Peyer's patch (tissue), 4 donors: ENCODE measurements around the gene CBX5. TPM values are rescaled to one million over a fixed set of nuclear protein-coding genes. Genes with fewer than 3 reads are reported as not detected.
A peak's percentile ranks its signal among the peaks of the same experiment; 100 is the strongest.
"Not testable (repeated sequence)": the region's sequence is repeated elsewhere in the genome, so short reads cannot be mapped to it uniquely, and the experiment has no call there.

Experiments
- DNase-seq, 3 donors: peaks; one replicate each; pipeline ENCODE4 v3.0.0-alpha.2; 2017 to 2019
- H3K27ac ChIP-seq, 4 donors: fragments of 200-600 bp; sonication (generic); one replicate each; pipeline ENCODE4 v1.5.1; 2016 to 2019
- H3K27me3 ChIP-seq, 2 donors: fragments of 200-600 bp; sonication (generic); one replicate each; pipeline ENCODE4 v1.5.1; 2019
- H3K36me3 ChIP-seq, 3 donors: fragments of 200-600 bp; sonication (generic); one replicate each; pipeline ENCODE4 v1.5.1; 2016 to 2019
- H3K4me1 ChIP-seq, 4 donors: fragments of 200-600 bp; sonication (generic); one replicate each; pipeline ENCODE4 v1.5.1; 2016 to 2019
- H3K4me3 ChIP-seq, 4 donors: fragments of 200-600 bp; sonication (generic); 1 replicate in 3 of 4; 2 replicates in 1 of 4; pipeline ENCODE4 v1.5.1; 2016 to 2019; ENCODE audit warnings: mild to moderate bottlenecking in 1 of 4
- H3K9me3 ChIP-seq, 4 donors: fragments of 200-600 bp; sonication (generic); one replicate each; pipeline ENCODE4 v1.5.1; 2016 to 2019; ENCODE audit warnings: mild to moderate bottlenecking in 1 of 4
- POLR2A ChIP-seq, 2 donors: fragments of 450-650 bp; IDR thresholded peaks; one replicate each; pipeline ENCODE4 v1.5.1; 2017; ENCODE audit warnings: antibody characterized with exemption in 2 of 2, mild to moderate bottlenecking in 2 of 2, moderate library complexity in 2 of 2
- total RNA-seq, 4 donors: library from RNA; depleted of rRNA; stranded (reverse); fragments of >200 nt; gene quantifications; one replicate each; pipeline ENCODE4 v1.1.0, GENCODE V29; 2016
- TF ChIP-seq, protein P1 (sequence below), 6 experiments: fragments of 450-650 bp in 4 of 6; fragments of 200-600 bp in 2 of 6; sonication (generic) in 1 of 6; IDR thresholded peaks; one replicate each; pipeline ENCODE4 v1.5.1; 2017 to 2019; ENCODE audit warnings: antibody characterized with exemption in 6 of 6, mild to moderate bottlenecking in 3 of 6, moderate library complexity in 1 of 6

Gene CBX5
- total RNA-seq, 4 donors from 2014 or later: 14.9 to 33.0 (median 20.4) TPM

DNA sequence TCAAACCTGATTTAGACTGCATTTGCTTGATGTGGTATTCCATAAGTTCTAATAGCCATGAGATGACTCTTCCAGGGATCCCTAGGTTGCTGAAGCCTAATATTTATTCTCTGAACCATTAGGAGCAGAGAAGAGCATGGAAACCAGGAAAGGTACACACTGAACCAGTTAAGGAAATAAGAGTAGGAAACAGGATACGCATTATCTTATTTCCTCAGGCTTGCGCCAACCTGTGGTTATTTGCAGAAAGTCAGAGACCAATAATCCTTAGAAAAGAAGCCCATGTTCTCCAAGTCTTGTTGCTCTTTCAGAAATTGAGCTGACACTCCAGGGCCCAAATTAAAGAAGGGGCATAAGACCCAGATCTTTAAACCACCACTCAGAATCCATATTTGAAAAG lies 49.4 kb downstream of the CBX5 start:
- TF ChIP-seq, protein P1, sequence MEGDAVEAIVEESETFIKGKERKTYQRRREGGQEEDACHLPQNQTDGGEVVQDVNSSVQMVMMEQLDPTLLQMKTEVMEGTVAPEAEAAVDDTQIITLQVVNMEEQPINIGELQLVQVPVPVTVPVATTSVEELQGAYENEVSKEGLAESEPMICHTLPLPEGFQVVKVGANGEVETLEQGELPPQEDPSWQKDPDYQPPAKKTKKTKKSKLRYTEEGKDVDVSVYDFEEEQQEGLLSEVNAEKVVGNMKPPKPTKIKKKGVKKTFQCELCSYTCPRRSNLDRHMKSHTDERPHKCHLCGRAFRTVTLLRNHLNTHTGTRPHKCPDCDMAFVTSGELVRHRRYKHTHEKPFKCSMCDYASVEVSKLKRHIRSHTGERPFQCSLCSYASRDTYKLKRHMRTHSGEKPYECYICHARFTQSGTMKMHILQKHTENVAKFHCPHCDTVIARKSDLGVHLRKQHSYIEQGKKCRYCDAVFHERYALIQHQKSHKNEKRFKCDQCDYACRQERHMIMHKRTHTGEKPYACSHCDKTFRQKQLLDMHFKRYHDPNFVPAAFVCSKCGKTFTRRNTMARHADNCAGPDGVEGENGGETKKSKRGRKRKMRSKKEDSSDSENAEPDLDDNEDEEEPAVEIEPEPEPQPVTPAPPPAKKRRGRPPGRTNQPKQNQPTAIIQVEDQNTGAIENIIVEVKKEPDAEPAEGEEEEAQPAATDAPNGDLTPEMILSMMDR (IDR thresholded peaks at IDR 0.05): no peak
- no peak for TF ChIP-seq POLR2A (IDR thresholded peaks at IDR 0.05)
- Histone ChIP-seq H3K9me3 (no peaks in the 10 kb centered on the region), H3K4me1 (no peaks in the 10 kb centered on the region), H3K36me3 (no peaks in the 10 kb centered on the region), H3K27me3 (no peaks in the 10 kb centered on the region), H3K27ac (peak overlapping the region in 1 of 4 donors; percentile 61), H3K4me3 (no peak overlapping the region)
- no peak for DNase-seq

DNA sequence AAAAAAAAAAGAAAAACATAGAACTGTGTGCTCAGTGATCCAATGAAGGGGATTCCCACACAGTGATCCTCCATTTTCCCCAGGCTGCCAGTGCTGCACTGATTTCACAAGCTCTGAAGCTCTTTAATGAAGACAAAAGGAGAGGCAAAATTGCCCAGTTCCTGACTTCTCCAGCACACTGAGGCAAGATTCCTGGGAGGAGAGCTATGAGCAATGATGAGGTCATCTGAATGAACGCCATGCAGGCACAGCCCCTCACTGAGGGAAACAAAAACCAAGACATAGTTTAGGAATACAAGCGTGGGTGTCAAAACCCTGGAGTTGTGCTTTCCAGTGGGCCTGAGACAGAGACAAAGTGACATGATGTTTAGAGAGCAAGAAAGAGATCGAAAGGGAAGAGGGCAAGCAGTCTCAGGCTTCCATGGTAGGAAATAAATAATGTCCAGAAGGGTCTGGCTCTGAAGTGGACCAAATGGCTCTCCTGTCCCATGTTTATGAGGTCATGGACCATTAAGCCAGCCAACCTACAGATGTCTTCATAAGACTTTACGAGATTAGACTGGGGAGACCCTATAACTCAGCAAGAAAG lies 50.2 kb downstream of the CBX5 start:
- no peaks in the 10 kb centered on the region for H3K27me3 ChIP-seq
- no peak for DNase-seq
- no peaks in the 10 kb centered on the region for H3K4me1 ChIP-seq
- H3K9me3 ChIP-seq: no peaks in the 10 kb centered on the region
- H3K36me3 ChIP-seq: no peaks in the 10 kb centered on the region
- no peak overlapping the region for H3K4me3 ChIP-seq
- TF ChIP-seq, protein P1 (IDR thresholded peaks at IDR 0.05): no peak
- no peak for TF ChIP-seq POLR2A (IDR thresholded peaks at IDR 0.05)
- H3K27ac ChIP-seq: peak overlapping the region; percentile 6 to 61 (median 27)

DNA sequence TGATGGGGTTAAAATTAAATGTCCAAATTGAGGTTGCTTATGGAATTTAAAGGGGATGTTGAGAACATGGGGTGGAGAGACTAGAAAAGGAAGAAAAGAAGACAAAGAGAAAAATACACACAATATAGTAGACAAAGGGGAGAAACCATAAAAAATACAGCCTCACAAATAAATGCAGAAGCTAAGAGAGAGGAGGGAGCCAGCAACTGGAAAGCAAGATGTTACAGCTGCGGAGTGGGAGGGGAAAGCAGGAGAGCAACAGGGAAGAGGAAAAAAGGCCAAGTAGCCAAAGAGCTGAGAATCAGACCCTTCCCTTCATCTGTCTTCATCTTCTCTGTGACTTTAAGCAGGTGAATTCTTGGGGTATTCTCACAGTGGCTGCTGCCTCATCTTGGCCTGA lies 51.5 kb downstream of the CBX5 start:
- Histone ChIP-seq H3K4me1 (no peaks in the 10 kb centered on the region), H3K9me3 (no peaks in the 10 kb centered on the region), H3K36me3 (no peaks in the 10 kb centered on the region), H3K4me3 (no peak overlapping the region), H3K27me3 (no peaks in the 10 kb centered on the region), H3K27ac (no peak overlapping the region)
- DNase-seq: no peak
- TF ChIP-seq, protein P1 (IDR thresholded peaks at IDR 0.05): no peak
- no peak for TF ChIP-seq POLR2A (IDR thresholded peaks at IDR 0.05)

DNA sequence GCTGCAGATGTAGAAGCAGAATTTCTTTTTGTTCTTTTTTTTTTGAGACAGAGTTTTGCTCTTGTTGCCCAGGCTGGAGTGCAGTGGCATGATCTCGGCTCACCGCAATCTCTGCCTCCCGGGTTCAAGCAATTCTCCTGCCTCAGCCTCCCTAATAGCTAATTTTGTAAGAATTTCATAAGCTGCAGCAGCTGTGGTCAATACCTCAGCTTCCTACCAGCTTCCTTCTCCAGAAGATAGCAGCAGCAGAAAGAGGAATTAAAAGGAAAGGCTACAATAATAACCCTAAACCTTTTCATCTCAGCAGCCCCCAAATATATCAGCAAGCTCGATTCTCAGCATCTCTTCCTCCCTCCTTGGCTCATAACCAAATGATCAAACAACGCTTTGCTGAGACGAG lies 52.0 kb downstream of the CBX5 start:
- not testable (repeated sequence) for H3K4me3 ChIP-seq, DNase-seq, H3K27me3 ChIP-seq, H3K4me1 ChIP-seq, H3K9me3 ChIP-seq, H3K36me3 ChIP-seq, H3K27ac ChIP-seq

DNA sequence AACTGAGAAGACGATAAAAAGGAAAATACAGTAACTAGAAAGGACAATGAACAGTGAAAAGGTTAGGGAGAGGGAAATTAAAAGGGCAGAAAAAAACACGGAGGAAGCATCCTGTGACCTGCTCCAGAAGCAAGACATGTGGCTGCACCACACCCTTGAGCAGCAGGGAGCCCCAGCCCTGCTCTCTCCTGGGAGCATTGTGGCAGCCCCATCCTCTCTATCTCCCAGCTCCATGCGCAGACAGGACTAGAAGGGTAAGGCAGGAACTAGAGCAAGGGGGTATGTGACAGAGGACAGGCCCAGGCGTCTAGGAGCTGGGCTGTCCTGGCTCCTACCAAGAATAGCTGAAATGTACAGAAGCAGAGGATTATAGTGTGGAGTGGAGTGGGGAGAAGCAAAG lies 52.5 kb downstream of the CBX5 start:
- no peak for DNase-seq
- H3K4me1 ChIP-seq: no peaks in the 10 kb centered on the region
- no peak overlapping the region for H3K27ac ChIP-seq
- H3K36me3 ChIP-seq: no peaks in the 10 kb centered on the region
- TF ChIP-seq, protein P1 (IDR thresholded peaks at IDR 0.05): no peak
- TF ChIP-seq POLR2A (IDR thresholded peaks at IDR 0.05): no peak
- no peak overlapping the region for H3K4me3 ChIP-seq
- no peaks in the 10 kb centered on the region for H3K9me3 ChIP-seq
- H3K27me3 ChIP-seq: no peaks in the 10 kb centered on the region

DNA sequence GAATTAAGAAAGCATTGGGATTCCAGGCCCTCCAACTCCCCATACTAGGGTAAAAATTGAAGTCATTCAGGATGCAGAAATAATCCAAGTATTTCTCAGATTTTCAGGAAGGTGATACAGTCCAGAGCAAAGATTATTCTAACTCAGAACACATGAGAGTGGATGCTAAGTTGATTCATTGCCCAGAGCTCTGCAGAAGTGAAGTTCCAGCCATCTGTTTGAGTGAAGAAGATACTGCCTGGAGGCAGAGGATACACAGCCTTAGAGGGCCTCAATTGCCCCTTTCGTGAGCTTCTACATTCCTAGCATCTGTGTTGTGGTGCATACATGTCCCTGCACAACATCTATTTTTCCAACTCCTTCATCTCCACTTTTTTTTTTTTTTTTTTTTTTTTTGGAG lies 54.3 kb downstream of the CBX5 start:
- DNase-seq: no peak
- Histone ChIP-seq H3K4me3 (no peak overlapping the region), H3K27me3 (no peaks in the 10 kb centered on the region), H3K4me1 (no peaks in the 10 kb centered on the region), H3K27ac (no peak overlapping the region), H3K36me3 (no peaks in the 10 kb centered on the region), H3K9me3 (no peaks in the 10 kb centered on the region)
- no peak for TF ChIP-seq POLR2A (IDR thresholded peaks at IDR 0.05)
- TF ChIP-seq, protein P1 (IDR thresholded peaks at IDR 0.05): no peak
